Measurements from ENCODE around the gene KCNJ18.
"Not testable (repeated sequence)": the region's sequence is repeated elsewhere in the genome, so short reads cannot be mapped to it uniquely, and the experiment has no call there.

KCNJ18 gene

GRCh38 chr17:21671871-21672270 is 20.5 kb upstream of the KCNJ18 start:
- H3K9ac ChIP-seq (ENCODE audit: low read length in 5 of 5); H3K4me3 ChIP-seq (ENCODE audit: low read depth in 1 of 5, low read length in 5 of 5); H3K4me1 ChIP-seq (ENCODE audit: control insufficient read depth in 5 of 5, insufficient read depth in 5 of 5, low read length in 5 of 5); H3K27me3 ChIP-seq (ENCODE audit: control insufficient read depth in 5 of 5, insufficient read depth in 4 of 5, low read length in 5 of 5); H3K27ac ChIP-seq (ENCODE audit: low read depth, low read length); H3K36me3 ChIP-seq (ENCODE audit: control insufficient read depth in 5 of 5, insufficient read depth in 5 of 5, low read length in 5 of 5); H3K9me3 ChIP-seq (ENCODE audit: control insufficient read depth in 5 of 5, low read length in 5 of 5): not testable (repeated sequence)

- H3K4me1 ChIP-seq (ENCODE audit: control insufficient read depth in 5 of 5, insufficient read depth in 5 of 5, low read length in 5 of 5); H3K27ac ChIP-seq (ENCODE audit: low read depth, low read length); H3K9me3 ChIP-seq (ENCODE audit: control insufficient read depth in 5 of 5, low read length in 5 of 5); H3K9ac ChIP-seq (ENCODE audit: low read length in 5 of 5); H3K27me3 ChIP-seq (ENCODE audit: control insufficient read depth in 5 of 5, insufficient read depth in 4 of 5, low read length in 5 of 5); H3K36me3 ChIP-seq (ENCODE audit: control insufficient read depth in 5 of 5, insufficient read depth in 5 of 5, low read length in 5 of 5); H3K4me3 ChIP-seq (ENCODE audit: low read depth in 1 of 5, low read length in 5 of 5): not testable (repeated sequence)
Measured at GRCh38 chr17:21673451-21674241, 18.7 kb upstream of the KCNJ18 start.

- H3K4me3 ChIP-seq (ENCODE audit: low read depth in 1 of 5, low read length in 5 of 5): no peak overlapping the region
- H3K9ac ChIP-seq (ENCODE audit: low read length in 5 of 5): no peak overlapping the region
- no peaks in the 10 kb centered on the region for H3K4me1 ChIP-seq (ENCODE audit: control insufficient read depth in 5 of 5, insufficient read depth in 5 of 5, low read length in 5 of 5)
- H3K9me3 ChIP-seq (ENCODE audit: control insufficient read depth in 5 of 5, low read length in 5 of 5): peaks cover 0 to 3% (median 0%) of the 10 kb centered on the region in 5 donors
- peaks cover 0 to 5% (median 0%) of the 10 kb centered on the region in 5 donors for H3K27me3 ChIP-seq (ENCODE audit: control insufficient read depth in 5 of 5, insufficient read depth in 4 of 5, low read length in 5 of 5)
- no peak overlapping the region for H3K27ac ChIP-seq (ENCODE audit: low read depth, low read length)
- H3K36me3 ChIP-seq (ENCODE audit: control insufficient read depth in 5 of 5, insufficient read depth in 5 of 5, low read length in 5 of 5): no peaks in the 10 kb centered on the region
Measured at GRCh38 chr17:21674242-21674731, 18.0 kb upstream of the KCNJ18 start.

- H3K4me3 ChIP-seq (ENCODE audit: low read depth in 1 of 5, low read length in 5 of 5); H3K9me3 ChIP-seq (ENCODE audit: control insufficient read depth in 5 of 5, low read length in 5 of 5); H3K27me3 ChIP-seq (ENCODE audit: control insufficient read depth in 5 of 5, insufficient read depth in 4 of 5, low read length in 5 of 5); H3K27ac ChIP-seq (ENCODE audit: low read depth, low read length); H3K9ac ChIP-seq (ENCODE audit: low read length in 5 of 5); H3K4me1 ChIP-seq (ENCODE audit: control insufficient read depth in 5 of 5, insufficient read depth in 5 of 5, low read length in 5 of 5); H3K36me3 ChIP-seq (ENCODE audit: control insufficient read depth in 5 of 5, insufficient read depth in 5 of 5, low read length in 5 of 5): not testable (repeated sequence)
Measured at GRCh38 chr17:21674891-21675738, 17.2 kb upstream of the KCNJ18 start.

- H3K27ac ChIP-seq (ENCODE audit: low read depth, low read length); H3K4me1 ChIP-seq (ENCODE audit: control insufficient read depth in 5 of 5, insufficient read depth in 5 of 5, low read length in 5 of 5); H3K27me3 ChIP-seq (ENCODE audit: control insufficient read depth in 5 of 5, insufficient read depth in 4 of 5, low read length in 5 of 5); H3K9ac ChIP-seq (ENCODE audit: low read length in 5 of 5); H3K4me3 ChIP-seq (ENCODE audit: low read depth in 1 of 5, low read length in 5 of 5); H3K36me3 ChIP-seq (ENCODE audit: control insufficient read depth in 5 of 5, insufficient read depth in 5 of 5, low read length in 5 of 5); H3K9me3 ChIP-seq (ENCODE audit: control insufficient read depth in 5 of 5, low read length in 5 of 5): not testable (repeated sequence)
Measured at GRCh38 chr17:21675739-21676130, 16.6 kb upstream of the KCNJ18 start.

GRCh38 chr17:21676281-21677111 is 15.8 kb upstream of the KCNJ18 start:
- no peaks in the 10 kb centered on the region for H3K36me3 ChIP-seq (ENCODE audit: control insufficient read depth in 5 of 5, insufficient read depth in 5 of 5, low read length in 5 of 5)
- no peaks in the 10 kb centered on the region for H3K4me1 ChIP-seq (ENCODE audit: control insufficient read depth in 5 of 5, insufficient read depth in 5 of 5, low read length in 5 of 5)
- H3K9me3 ChIP-seq (ENCODE audit: control insufficient read depth in 5 of 5, low read length in 5 of 5): peaks cover 0 to 4% (median 0%) of the 10 kb centered on the region in 5 donors
- H3K4me3 ChIP-seq (ENCODE audit: low read depth in 1 of 5, low read length in 5 of 5): no peak overlapping the region
- H3K27ac ChIP-seq (ENCODE audit: low read depth, low read length): no peak overlapping the region
- no peak overlapping the region for H3K9ac ChIP-seq (ENCODE audit: low read length in 5 of 5)
- H3K27me3 ChIP-seq (ENCODE audit: control insufficient read depth in 5 of 5, insufficient read depth in 4 of 5, low read length in 5 of 5): peaks cover 0 to 2% (median 0%) of the 10 kb centered on the region in 5 donors

- H3K9ac ChIP-seq (ENCODE audit: low read length in 5 of 5): no peak overlapping the region
- no peaks in the 10 kb centered on the region for H3K4me1 ChIP-seq (ENCODE audit: control insufficient read depth in 5 of 5, insufficient read depth in 5 of 5, low read length in 5 of 5)
- H3K36me3 ChIP-seq (ENCODE audit: control insufficient read depth in 5 of 5, insufficient read depth in 5 of 5, low read length in 5 of 5): no peaks in the 10 kb centered on the region
- H3K9me3 ChIP-seq (ENCODE audit: control insufficient read depth in 5 of 5, low read length in 5 of 5): peaks cover 0 to 6% (median 0%) of the 10 kb centered on the region in 5 donors
- H3K4me3 ChIP-seq (ENCODE audit: low read depth in 1 of 5, low read length in 5 of 5): no peak overlapping the region
- H3K27ac ChIP-seq (ENCODE audit: low read depth, low read length): no peak overlapping the region
- H3K27me3 ChIP-seq (ENCODE audit: control insufficient read depth in 5 of 5, insufficient read depth in 4 of 5, low read length in 5 of 5): peaks cover 0 to 2% (median 0%) of the 10 kb centered on the region in 5 donors
Measured at GRCh38 chr17:21677126-21677910, 15.0 kb upstream of the KCNJ18 start.

- Histone ChIP-seq H3K27me3 (ENCODE audit: control insufficient read depth in 5 of 5, insufficient read depth in 4 of 5, low read length in 5 of 5) (peaks cover 0 to 2% (median 0%) of the 10 kb centered on the region in 5 donors), H3K27ac (ENCODE audit: low read depth, low read length) (no peak overlapping the region), H3K36me3 (ENCODE audit: control insufficient read depth in 5 of 5, insufficient read depth in 5 of 5, low read length in 5 of 5) (no peaks in the 10 kb centered on the region), H3K4me3 (ENCODE audit: low read depth in 1 of 5, low read length in 5 of 5) (no peak overlapping the region), H3K9ac (ENCODE audit: low read length in 5 of 5) (no peak overlapping the region), H3K4me1 (ENCODE audit: control insufficient read depth in 5 of 5, insufficient read depth in 5 of 5, low read length in 5 of 5) (no peaks in the 10 kb centered on the region), H3K9me3 (ENCODE audit: control insufficient read depth in 5 of 5, low read length in 5 of 5) (peaks cover 0 to 6% (median 0%) of the 10 kb centered on the region in 5 donors)
Measured at GRCh38 chr17:21677911-21678310, 14.4 kb upstream of the KCNJ18 start.

GRCh38 chr17:21678393-21679081 is 13.8 kb upstream of the KCNJ18 start:
- no peak overlapping the region for H3K4me3 ChIP-seq (ENCODE audit: low read depth in 1 of 5, low read length in 5 of 5)
- no peak overlapping the region for H3K9ac ChIP-seq (ENCODE audit: low read length in 5 of 5)
- peaks cover 0 to 2% (median 0%) of the 10 kb centered on the region in 5 donors for H3K27me3 ChIP-seq (ENCODE audit: control insufficient read depth in 5 of 5, insufficient read depth in 4 of 5, low read length in 5 of 5)
- H3K36me3 ChIP-seq (ENCODE audit: control insufficient read depth in 5 of 5, insufficient read depth in 5 of 5, low read length in 5 of 5): no peaks in the 10 kb centered on the region
- no peaks in the 10 kb centered on the region for H3K4me1 ChIP-seq (ENCODE audit: control insufficient read depth in 5 of 5, insufficient read depth in 5 of 5, low read length in 5 of 5)
- H3K27ac ChIP-seq (ENCODE audit: low read depth, low read length): no peak overlapping the region
- H3K9me3 ChIP-seq (ENCODE audit: control insufficient read depth in 5 of 5, low read length in 5 of 5): peaks cover 0 to 6% (median 0%) of the 10 kb centered on the region in 5 donors

Measured in subcutaneous abdominal adipose tissue (tissue), 5 donors.